GM12872 (cell line): ENCODE measurements around the gene PLEKHM3.

Source experiments
- TF ChIP-seq, protein P1 (sequence below): IDR thresholded peaks from 3 replicates; pipeline ENCODE4 v1.5.1; 2011; ENCODE audit warnings: low read depth, mild to moderate bottlenecking, low read length, moderate library complexity; ENCODE audit not compliant: insufficient read depth

PLEKHM3 gene

DNA sequence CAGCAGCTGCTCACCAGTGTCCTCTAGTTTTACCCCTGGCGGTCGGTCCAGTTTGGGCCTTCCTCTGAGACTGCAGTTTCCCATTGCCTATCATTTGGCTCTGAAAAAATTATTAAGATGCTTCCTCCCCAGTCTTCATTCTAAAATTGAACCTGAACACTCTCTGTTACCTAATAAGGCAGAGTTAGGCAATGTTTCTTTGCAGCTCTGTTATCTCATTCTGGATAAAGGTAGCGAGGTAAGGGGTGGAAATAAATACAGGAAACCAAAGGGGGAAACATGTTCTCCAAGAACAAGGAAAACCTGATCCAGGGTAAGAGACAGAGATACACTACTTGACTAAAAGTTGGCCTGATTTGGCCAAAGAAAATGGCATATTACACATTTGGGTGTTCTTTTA is 164.6 kb downstream of the PLEKHM3 start:
- TF ChIP-seq, protein P1, sequence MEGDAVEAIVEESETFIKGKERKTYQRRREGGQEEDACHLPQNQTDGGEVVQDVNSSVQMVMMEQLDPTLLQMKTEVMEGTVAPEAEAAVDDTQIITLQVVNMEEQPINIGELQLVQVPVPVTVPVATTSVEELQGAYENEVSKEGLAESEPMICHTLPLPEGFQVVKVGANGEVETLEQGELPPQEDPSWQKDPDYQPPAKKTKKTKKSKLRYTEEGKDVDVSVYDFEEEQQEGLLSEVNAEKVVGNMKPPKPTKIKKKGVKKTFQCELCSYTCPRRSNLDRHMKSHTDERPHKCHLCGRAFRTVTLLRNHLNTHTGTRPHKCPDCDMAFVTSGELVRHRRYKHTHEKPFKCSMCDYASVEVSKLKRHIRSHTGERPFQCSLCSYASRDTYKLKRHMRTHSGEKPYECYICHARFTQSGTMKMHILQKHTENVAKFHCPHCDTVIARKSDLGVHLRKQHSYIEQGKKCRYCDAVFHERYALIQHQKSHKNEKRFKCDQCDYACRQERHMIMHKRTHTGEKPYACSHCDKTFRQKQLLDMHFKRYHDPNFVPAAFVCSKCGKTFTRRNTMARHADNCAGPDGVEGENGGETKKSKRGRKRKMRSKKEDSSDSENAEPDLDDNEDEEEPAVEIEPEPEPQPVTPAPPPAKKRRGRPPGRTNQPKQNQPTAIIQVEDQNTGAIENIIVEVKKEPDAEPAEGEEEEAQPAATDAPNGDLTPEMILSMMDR, result no peak

- TF ChIP-seq, protein P1, result no peak
These were observed 169.7 kb downstream of the PLEKHM3 start for GRCh38 chr2:207855591-207855990.

GRCh38 chr2:207854484-207855440 is 170.6 kb downstream of the PLEKHM3 start:
- TF ChIP-seq, protein P1, result no peak

DNA sequence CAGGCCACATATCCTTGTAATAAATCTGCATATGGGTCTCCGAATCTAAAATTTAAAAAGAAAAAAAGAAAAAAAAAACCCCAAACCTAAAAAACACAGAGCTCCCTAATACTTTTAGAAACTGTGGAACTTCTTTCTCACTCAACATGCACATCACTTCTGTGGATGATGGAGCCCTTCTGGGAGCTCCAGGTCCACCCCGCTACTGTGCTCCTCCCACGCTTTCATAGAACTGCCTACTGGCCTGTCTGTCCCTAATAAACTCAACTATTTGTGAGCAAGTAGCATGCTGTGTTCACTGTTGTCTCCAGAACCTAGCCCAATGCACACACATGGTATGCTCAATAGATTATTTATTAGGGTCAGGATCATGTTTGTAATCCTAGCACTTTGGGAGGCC is 172.5 kb downstream of the PLEKHM3 start:
- TF ChIP-seq, protein P1, result no peak

DNA sequence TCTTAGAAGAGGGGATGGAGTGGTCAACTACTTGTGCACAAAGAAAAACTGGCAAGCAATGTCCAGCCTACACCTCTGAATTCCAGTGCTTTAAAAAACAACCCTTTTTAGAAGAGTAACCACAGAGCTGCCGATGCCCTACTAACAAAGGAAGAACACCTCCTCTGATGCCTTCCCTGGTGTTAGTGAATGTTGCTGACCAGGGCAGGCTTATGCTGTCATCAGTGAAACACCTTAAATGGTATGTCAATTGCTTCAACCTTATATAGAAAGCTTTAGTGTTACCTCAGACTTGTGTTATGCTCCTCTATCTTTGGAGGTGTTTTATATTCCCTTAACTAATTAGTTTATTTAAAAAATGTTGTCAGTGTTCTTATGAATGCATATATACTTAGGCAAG is 175.9 kb downstream of the PLEKHM3 start:
- TF ChIP-seq, protein P1, result no peak

DNA sequence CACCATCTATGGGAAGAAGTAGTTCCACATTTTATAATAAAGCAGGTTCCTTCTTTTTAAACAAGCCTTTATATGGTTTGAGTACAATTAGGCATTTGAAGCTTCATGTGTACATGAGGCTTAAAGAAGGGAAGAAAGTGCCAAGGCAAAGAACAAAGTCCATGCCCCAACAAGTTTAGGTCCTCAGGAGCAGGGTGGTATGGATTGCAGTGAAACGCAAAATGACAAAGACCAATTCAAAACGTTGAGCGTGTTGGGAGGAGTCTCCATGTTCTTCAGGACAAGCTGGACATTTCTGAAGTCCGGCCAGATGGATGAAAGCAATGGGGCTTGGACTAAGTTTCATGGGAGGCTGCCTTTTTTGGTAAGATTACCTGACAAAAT is 176.8 kb downstream of the PLEKHM3 start:
- TF ChIP-seq, protein P1, result no peak

DNA sequence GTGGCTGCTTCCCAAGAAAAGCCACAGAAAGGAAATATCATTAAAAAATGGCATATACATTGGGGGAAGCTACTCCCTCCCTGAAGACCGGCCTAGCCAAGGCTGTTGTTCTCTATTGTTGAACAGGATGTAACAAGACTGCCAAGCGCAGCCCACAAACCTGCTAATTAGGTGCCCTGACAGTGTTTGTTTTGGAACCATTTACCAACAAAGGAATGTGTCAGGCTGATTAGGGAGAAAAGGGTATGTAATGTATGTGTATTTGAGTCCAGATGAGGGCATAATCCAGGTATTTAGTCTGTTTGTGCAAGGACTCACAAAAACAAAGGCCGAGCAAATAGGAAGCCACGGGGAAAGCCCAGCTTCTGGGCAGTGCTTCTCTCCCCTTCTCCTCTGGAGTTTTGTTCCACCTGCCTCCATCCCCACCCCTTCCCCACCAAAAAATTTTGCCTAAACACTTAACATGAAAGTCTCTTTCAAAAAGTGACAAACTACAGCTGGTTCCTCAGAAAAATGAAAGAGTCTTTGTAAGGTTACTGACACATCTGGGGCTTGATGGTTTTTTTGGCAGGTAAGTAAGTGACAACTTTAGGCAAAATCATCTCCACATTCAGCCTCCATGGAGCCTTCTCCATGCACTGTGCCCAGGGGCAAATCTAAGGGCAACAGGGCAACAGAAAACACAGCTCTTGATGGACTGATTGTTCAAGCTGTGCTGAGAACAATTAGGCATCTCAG is 177.4 kb downstream of the PLEKHM3 start:
- TF ChIP-seq, protein P1, result no peak
